ENCODE data around the gene DND1.

DNA sequence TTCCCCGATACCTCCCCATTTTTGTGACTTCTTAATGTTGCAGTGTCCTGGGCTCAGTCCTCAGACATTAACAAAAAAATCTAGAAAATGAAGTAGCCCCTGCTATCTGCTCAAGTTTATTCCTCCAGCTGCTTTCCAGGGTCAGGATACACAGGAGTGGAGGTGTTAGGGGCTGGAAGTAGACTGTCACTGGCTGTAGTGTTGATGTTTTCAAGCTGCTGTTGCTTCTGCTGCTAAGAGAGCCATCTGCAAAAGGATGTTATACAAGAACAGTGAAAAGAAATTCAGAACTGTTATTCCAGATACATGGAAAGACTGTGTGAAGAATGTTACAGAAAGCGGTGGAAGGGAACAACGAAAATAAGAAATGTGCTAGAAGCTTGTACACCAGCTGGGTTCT is 51.1 kb downstream of the DND1 start:
- TF ChIP-seq, protein P1, sequence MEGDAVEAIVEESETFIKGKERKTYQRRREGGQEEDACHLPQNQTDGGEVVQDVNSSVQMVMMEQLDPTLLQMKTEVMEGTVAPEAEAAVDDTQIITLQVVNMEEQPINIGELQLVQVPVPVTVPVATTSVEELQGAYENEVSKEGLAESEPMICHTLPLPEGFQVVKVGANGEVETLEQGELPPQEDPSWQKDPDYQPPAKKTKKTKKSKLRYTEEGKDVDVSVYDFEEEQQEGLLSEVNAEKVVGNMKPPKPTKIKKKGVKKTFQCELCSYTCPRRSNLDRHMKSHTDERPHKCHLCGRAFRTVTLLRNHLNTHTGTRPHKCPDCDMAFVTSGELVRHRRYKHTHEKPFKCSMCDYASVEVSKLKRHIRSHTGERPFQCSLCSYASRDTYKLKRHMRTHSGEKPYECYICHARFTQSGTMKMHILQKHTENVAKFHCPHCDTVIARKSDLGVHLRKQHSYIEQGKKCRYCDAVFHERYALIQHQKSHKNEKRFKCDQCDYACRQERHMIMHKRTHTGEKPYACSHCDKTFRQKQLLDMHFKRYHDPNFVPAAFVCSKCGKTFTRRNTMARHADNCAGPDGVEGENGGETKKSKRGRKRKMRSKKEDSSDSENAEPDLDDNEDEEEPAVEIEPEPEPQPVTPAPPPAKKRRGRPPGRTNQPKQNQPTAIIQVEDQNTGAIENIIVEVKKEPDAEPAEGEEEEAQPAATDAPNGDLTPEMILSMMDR (IDR thresholded peaks at IDR 0.05; ENCODE audit: poor library complexity), result no peak
- TF ChIP-seq EZH2phosphoT487 (IDR thresholded peaks at IDR 0.05; ENCODE audit: low read depth, severe bottlenecking, unreplicated experiment), result no peak
